Prostate gland (tissue), 2 donors: ENCODE results near the gene HSPG2.

Source experiments
- POLR2AphosphoS5 ChIP-seq: sonication (generic); formaldehyde crosslinking; IDR thresholded peaks from one replicate; pipeline ENCODE4 v1.6.1; 2017; ENCODE audit warnings: antibody characterized with exemption
- TF ChIP-seq, protein P1 (sequence below), 4 experiments: fragments of 200-600 bp in 2 of 4; fragments of 450-650 bp in 2 of 4; sonication (generic) in 2 of 4; IDR thresholded peaks; 1 replicate in 3 of 4; 2 replicates in 1 of 4; pipeline ENCODE4 v1.5.1; 2016 to 2019; ENCODE audit warnings: antibody characterized with exemption in 4 of 4, mild to moderate bottlenecking in 2 of 4, moderate library complexity in 2 of 4

DNA sequence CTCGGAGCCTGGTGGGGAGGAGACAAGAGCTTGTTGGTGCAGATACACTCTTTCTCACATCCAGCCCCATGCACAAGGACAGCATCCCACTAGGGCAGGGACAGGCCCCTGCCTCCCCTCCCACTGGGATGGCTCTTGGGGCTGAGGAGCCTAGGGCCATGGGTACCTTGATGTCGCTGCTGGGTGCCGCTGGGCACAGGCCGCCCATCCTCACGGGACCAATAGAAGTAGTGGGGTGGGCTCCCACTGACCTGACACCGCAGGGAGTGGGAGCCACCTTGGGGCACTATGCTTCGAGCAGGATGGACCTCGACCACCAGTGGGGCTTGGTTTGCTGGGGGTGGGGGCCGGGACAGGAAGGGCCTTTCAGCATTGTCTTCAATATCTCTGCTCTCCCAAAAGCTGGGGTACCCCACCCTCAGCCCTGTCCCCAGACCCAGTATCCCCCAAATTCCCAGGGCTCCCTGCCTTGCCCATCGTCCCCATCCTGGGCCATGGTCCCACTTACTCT lies 77.4 kb downstream of the HSPG2 start:
- TF ChIP-seq, protein P1, sequence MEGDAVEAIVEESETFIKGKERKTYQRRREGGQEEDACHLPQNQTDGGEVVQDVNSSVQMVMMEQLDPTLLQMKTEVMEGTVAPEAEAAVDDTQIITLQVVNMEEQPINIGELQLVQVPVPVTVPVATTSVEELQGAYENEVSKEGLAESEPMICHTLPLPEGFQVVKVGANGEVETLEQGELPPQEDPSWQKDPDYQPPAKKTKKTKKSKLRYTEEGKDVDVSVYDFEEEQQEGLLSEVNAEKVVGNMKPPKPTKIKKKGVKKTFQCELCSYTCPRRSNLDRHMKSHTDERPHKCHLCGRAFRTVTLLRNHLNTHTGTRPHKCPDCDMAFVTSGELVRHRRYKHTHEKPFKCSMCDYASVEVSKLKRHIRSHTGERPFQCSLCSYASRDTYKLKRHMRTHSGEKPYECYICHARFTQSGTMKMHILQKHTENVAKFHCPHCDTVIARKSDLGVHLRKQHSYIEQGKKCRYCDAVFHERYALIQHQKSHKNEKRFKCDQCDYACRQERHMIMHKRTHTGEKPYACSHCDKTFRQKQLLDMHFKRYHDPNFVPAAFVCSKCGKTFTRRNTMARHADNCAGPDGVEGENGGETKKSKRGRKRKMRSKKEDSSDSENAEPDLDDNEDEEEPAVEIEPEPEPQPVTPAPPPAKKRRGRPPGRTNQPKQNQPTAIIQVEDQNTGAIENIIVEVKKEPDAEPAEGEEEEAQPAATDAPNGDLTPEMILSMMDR (IDR thresholded peaks at IDR 0.05): no peak
- TF ChIP-seq POLR2AphosphoS5: no peak
